ENCODE data around the gene ZSWIM7. TPM values are rescaled to one million over a fixed set of nuclear protein-coding genes. Genes with fewer than 3 reads are reported as not detected.
"Not testable (repeated sequence)": the region's sequence is repeated elsewhere in the genome, so short reads cannot be mapped to it uniquely, and the experiment has no call there.

ZSWIM7 gene
- total and polyA plus RNA-seq, 7 donors, result 13.0 to 55.5 (median 25.8) TPM

- intact Hi-C loops (cut with DNase I), result loop anchor here (1.0 to 2.0 kb wide), 2 partner anchors 53 to 170 kb away; partner anchors contain the start of gene ADORA2B
- Histone ChIP-seq H3K4me3 (peak overlapping the region in 1 of 4 donors; percentile 82), H3K4me1 (peaks cover 0 to 27% (median 17%) of the 10 kb centered on the region in 4 donors), H3K9me3 (no peaks in the 10 kb centered on the region), H3K27me3 (no peaks in the 10 kb centered on the region), H3K36me3 (peaks cover 9 to 32% (median 12%) of the 10 kb centered on the region in 4 donors), H3K27ac (peak overlapping the region; percentile 88 to 98 (median 96))
- no peak for TF ChIP-seq POLR2A (IDR thresholded peaks at IDR 0.05)
- no peak for TF ChIP-seq POLR2AphosphoS5 (IDR thresholded peaks at IDR 0.05)
- TF ChIP-seq EP300 (IDR thresholded peaks at IDR 0.05), result no peak
- TF ChIP-seq, protein P1, sequence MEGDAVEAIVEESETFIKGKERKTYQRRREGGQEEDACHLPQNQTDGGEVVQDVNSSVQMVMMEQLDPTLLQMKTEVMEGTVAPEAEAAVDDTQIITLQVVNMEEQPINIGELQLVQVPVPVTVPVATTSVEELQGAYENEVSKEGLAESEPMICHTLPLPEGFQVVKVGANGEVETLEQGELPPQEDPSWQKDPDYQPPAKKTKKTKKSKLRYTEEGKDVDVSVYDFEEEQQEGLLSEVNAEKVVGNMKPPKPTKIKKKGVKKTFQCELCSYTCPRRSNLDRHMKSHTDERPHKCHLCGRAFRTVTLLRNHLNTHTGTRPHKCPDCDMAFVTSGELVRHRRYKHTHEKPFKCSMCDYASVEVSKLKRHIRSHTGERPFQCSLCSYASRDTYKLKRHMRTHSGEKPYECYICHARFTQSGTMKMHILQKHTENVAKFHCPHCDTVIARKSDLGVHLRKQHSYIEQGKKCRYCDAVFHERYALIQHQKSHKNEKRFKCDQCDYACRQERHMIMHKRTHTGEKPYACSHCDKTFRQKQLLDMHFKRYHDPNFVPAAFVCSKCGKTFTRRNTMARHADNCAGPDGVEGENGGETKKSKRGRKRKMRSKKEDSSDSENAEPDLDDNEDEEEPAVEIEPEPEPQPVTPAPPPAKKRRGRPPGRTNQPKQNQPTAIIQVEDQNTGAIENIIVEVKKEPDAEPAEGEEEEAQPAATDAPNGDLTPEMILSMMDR (IDR thresholded peaks at IDR 0.05), result no peak
- DNase-seq, result no peak
- WGBS, 2 donors, result 67 to 83% methylated on average over 4 of the region's 4 CpGs
Observed at GRCh38 chr17:15998031-15998562, 1.4 kb downstream of the ZSWIM7 start.

- Histone ChIP-seq H3K4me1 (peaks cover 0 to 23% (median 17%) of the 10 kb centered on the region in 4 donors), H3K27ac (no peak overlapping the region), H3K27me3 (no peaks in the 10 kb centered on the region), H3K4me3 (no peak overlapping the region), H3K36me3 (peaks cover 0 to 28% (median 0%) of the 10 kb centered on the region in 4 donors), H3K9me3 (no peaks in the 10 kb centered on the region)
- TF ChIP-seq EP300 (IDR thresholded peaks at IDR 0.05) (no peak), POLR2AphosphoS5 (IDR thresholded peaks at IDR 0.05) (no peak), POLR2A (IDR thresholded peaks at IDR 0.05) (no peak)
- TF ChIP-seq, protein P1 (IDR thresholded peaks at IDR 0.05), result no peak
- no peak for DNase-seq
- WGBS, 2 donors, result 81 to 87% methylated on average over 6 of the region's 6 CpGs
- intact Hi-C loops (cut with DNase I), result no loop called here
Observed at GRCh38 chr17:15996322-15996721, 3.2 kb downstream of the ZSWIM7 start.

GRCh38 chr17:15981646-15982580, 17.6 kb downstream of the ZSWIM7 start:
- 61 to 75% methylated on average over 5 of the region's 5 CpGs for WGBS, 2 donors
- DNase-seq, result no peak
- intact Hi-C loops (cut with DNase I), result no loop called here

GRCh38 chr17:15981208-15981607, 18.3 kb downstream of the ZSWIM7 start:
- Histone ChIP-seq H3K36me3 (peaks cover 8 to 67% (median 25%) of the 10 kb centered on the region in 4 donors), H3K4me3 (no peak overlapping the region), H3K9me3 (no peaks in the 10 kb centered on the region), H3K27ac (no peak overlapping the region), H3K27me3 (no peaks in the 10 kb centered on the region), H3K4me1 (peaks cover 0 to 13% (median 0%) of the 10 kb centered on the region in 4 donors)
- intact Hi-C loops (cut with DNase I), result no loop called here
- WGBS, 2 donors, result 16 to 28% methylated on average over 2 of the region's 2 CpGs
- DNase-seq, result no peak
- TF ChIP-seq EP300 (IDR thresholded peaks at IDR 0.05), result no peak
- no peak for TF ChIP-seq POLR2A (IDR thresholded peaks at IDR 0.05)
- TF ChIP-seq, protein P1 (IDR thresholded peaks at IDR 0.05), result no peak
- no peak for TF ChIP-seq POLR2AphosphoS5 (IDR thresholded peaks at IDR 0.05)

More at GRCh38 chr17:15981646-15982580, 17.6 kb downstream of the ZSWIM7 start:
- H3K4me1 ChIP-seq, result peaks cover 0 to 6% (median 0%) of the 10 kb centered on the region in 4 donors
- no peak overlapping the region for H3K4me3 ChIP-seq
- no peaks in the 10 kb centered on the region for H3K9me3 ChIP-seq
- peaks cover 11 to 74% (median 32%) of the 10 kb centered on the region in 4 donors for H3K36me3 ChIP-seq
- no peaks in the 10 kb centered on the region for H3K27me3 ChIP-seq
- no peak overlapping the region for H3K27ac ChIP-seq
- no peak for TF ChIP-seq POLR2AphosphoS5 (IDR thresholded peaks at IDR 0.05)

GRCh38 chr17:15979013-15979412, 20.5 kb downstream of the ZSWIM7 start:
- H3K4me3 ChIP-seq; H3K27ac ChIP-seq; DNase-seq; H3K9me3 ChIP-seq; H3K27me3 ChIP-seq; intact Hi-C loops (cut with DNase I): not testable (repeated sequence)
- Histone ChIP-seq H3K4me1 (peaks cover 0 to 14% (median 0%) of the 10 kb centered on the region in 4 donors), H3K36me3 (peaks cover 0 to 57% (median 23%) of the 10 kb centered on the region in 4 donors)
- WGBS, 2 donors, result 42 to 70% methylated on average over 2 of the region's 4 CpGs

All from sigmoid colon (tissue), 7 donors.